Measurements from ENCODE around the gene MTF1. TPM values are rescaled to one million over a fixed set of nuclear protein-coding genes. Genes with fewer than 3 reads are reported as not detected.
"Not testable (repeated sequence)": the region's sequence is repeated elsewhere in the genome, so short reads cannot be mapped to it uniquely, and the experiment has no call there.

MTF1 gene
- polyA plus RNA-seq (2013, experiment 1 of 2): 5.5 TPM
- 5.3 TPM for polyA plus RNA-seq (2013, experiment 2 of 2)

GRCh38 chr1:37859507-37860345 is at the start of gene MTF1:
Gene MTF1, minus strand, starts transcription at chr1:37859592. Its CDS starts 1,934 bp downstream, at chr1:37857658.
- Histone ChIP-seq H4K91ac (ENCODE audit: low read length) (peak within 1 kb of the TSS; percentile 88), H3K14ac (ENCODE audit: low read length in 2 of 2) (peak within 1 kb of the TSS; percentile 9 to 96), H3K23ac (ENCODE audit: low read length in 2 of 2) (peak within 1 kb of the TSS in 1 of 2 experiments; percentile 99), H3K18ac (ENCODE audit: low read depth in 1 of 2, low read length in 2 of 2) (peak within 1 kb of the TSS; percentile 91 to 96), H2BK5ac (ENCODE audit: low read depth, low read length, poor library complexity, severe bottlenecking) (no peak within 1 kb of the TSS), H2AFZ (ENCODE audit: low read depth, low read length) (peak within 1 kb of the TSS; percentile 97), H3K27ac (ENCODE audit: low read length, poor library complexity, severe bottlenecking) (peak within 1 kb of the TSS; percentile 62), H3K9me3 (ENCODE audit: control insufficient read depth, low read length) (no peaks in the 10 kb centered on the region), H3K4ac (ENCODE audit: low read depth in 1 of 2, low read length in 2 of 2) (peak within 1 kb of the TSS; percentile 60 to 78), H3K4me2 (ENCODE audit: low read length, poor library complexity, severe bottlenecking) (peak within 1 kb of the TSS; percentile 95), H4K8ac (ENCODE audit: low read length) (peak within 1 kb of the TSS; percentile 94), H2BK12ac (ENCODE audit: low read length in 2 of 2) (no peak within 1 kb of the TSS), H3K36me3 (ENCODE audit: control insufficient read depth in 1 of 2, insufficient read depth in 2 of 2, low read depth in 1 of 2, low read length in 2 of 2) (peaks cover 35 to 56% of the 10 kb centered on the region in 2 experiments), H3K9ac (ENCODE audit: low read length) (peak within 1 kb of the TSS; percentile 100), H3K27me3 (ENCODE audit: control insufficient read depth in 1 of 2, insufficient read depth in 1 of 2, low read length in 2 of 2) (no peaks in the 10 kb centered on the region), H2AK5ac (ENCODE audit: low read length, severe bottlenecking) (peak within 1 kb of the TSS; percentile 63), H2BK15ac (ENCODE audit: low read depth, poor library complexity, severe bottlenecking) (peak within 1 kb of the TSS; percentile 77), H3K4me3 (ENCODE audit: insufficient read depth in 1 of 2, low read depth in 1 of 2, low read length in 2 of 2) (peak within 1 kb of the TSS; percentile 95 to 100), H3K4me1 (ENCODE audit: control insufficient read depth, insufficient read depth, low read depth, low read length) (peaks cover 3% of the 10 kb centered on the region), H3K79me1 (replicated peaks; ENCODE audit: low read length, poor library complexity, severe bottlenecking) (peaks cover 16% of the 10 kb centered on the region), H2BK120ac (ENCODE audit: low read depth, low read length) (no peak within 1 kb of the TSS)
- peak; percentile 98 for DNase-seq
- WGBS: under 1% methylated on average over 59 of the region's 61 CpGs

GRCh38 chr1:37908531-37908930 is 49.1 kb upstream of the MTF1 start:
- peaks cover 25% of the 10 kb centered on the region for H3K79me1 ChIP-seq (replicated peaks; ENCODE audit: low read length, poor library complexity, severe bottlenecking)
- H3K4me3 ChIP-seq (ENCODE audit: insufficient read depth in 1 of 2, low read depth in 1 of 2, low read length in 2 of 2); H3K14ac ChIP-seq (ENCODE audit: low read length in 2 of 2); H2AK5ac ChIP-seq (ENCODE audit: low read length, severe bottlenecking); H3K9ac ChIP-seq (ENCODE audit: low read length); H3K27me3 ChIP-seq (ENCODE audit: control insufficient read depth in 1 of 2, insufficient read depth in 1 of 2, low read length in 2 of 2); H3K23ac ChIP-seq (ENCODE audit: low read length in 2 of 2); H3K9me3 ChIP-seq (ENCODE audit: control insufficient read depth, low read length); H3K4ac ChIP-seq (ENCODE audit: low read depth in 1 of 2, low read length in 2 of 2); H2BK120ac ChIP-seq (ENCODE audit: low read depth, low read length); DNase-seq; H2BK5ac ChIP-seq (ENCODE audit: low read depth, low read length, poor library complexity, severe bottlenecking); H2BK15ac ChIP-seq (ENCODE audit: low read depth, poor library complexity, severe bottlenecking); H2AFZ ChIP-seq (ENCODE audit: low read depth, low read length); H4K91ac ChIP-seq (ENCODE audit: low read length); H4K8ac ChIP-seq (ENCODE audit: low read length); H3K4me2 ChIP-seq (ENCODE audit: low read length, poor library complexity, severe bottlenecking); H3K18ac ChIP-seq (ENCODE audit: low read depth in 1 of 2, low read length in 2 of 2); H2BK12ac ChIP-seq (ENCODE audit: low read length in 2 of 2); H3K27ac ChIP-seq (ENCODE audit: low read length, poor library complexity, severe bottlenecking); H3K4me1 ChIP-seq (ENCODE audit: control insufficient read depth, insufficient read depth, low read depth, low read length): not testable (repeated sequence)
- peaks cover 9 to 38% of the 10 kb centered on the region in 2 experiments for H3K36me3 ChIP-seq (ENCODE audit: control insufficient read depth in 1 of 2, insufficient read depth in 2 of 2, low read depth in 1 of 2, low read length in 2 of 2)
- WGBS: 98% methylated on average over 10 of the region's 10 CpGs

GRCh38 chr1:37907416-37908125 is 48.2 kb upstream of the MTF1 start:
- not testable (repeated sequence) for H3K27ac ChIP-seq (ENCODE audit: low read length, poor library complexity, severe bottlenecking); H2AFZ ChIP-seq (ENCODE audit: low read depth, low read length); H3K4me3 ChIP-seq (ENCODE audit: insufficient read depth in 1 of 2, low read depth in 1 of 2, low read length in 2 of 2); H2BK15ac ChIP-seq (ENCODE audit: low read depth, poor library complexity, severe bottlenecking); H3K23ac ChIP-seq (ENCODE audit: low read length in 2 of 2); H3K27me3 ChIP-seq (ENCODE audit: control insufficient read depth in 1 of 2, insufficient read depth in 1 of 2, low read length in 2 of 2); H4K8ac ChIP-seq (ENCODE audit: low read length); H3K18ac ChIP-seq (ENCODE audit: low read depth in 1 of 2, low read length in 2 of 2); H3K4ac ChIP-seq (ENCODE audit: low read depth in 1 of 2, low read length in 2 of 2); DNase-seq; H3K9ac ChIP-seq (ENCODE audit: low read length); H2BK5ac ChIP-seq (ENCODE audit: low read depth, low read length, poor library complexity, severe bottlenecking); H4K91ac ChIP-seq (ENCODE audit: low read length); H2AK5ac ChIP-seq (ENCODE audit: low read length, severe bottlenecking); H2BK12ac ChIP-seq (ENCODE audit: low read length in 2 of 2); H3K9me3 ChIP-seq (ENCODE audit: control insufficient read depth, low read length); H2BK120ac ChIP-seq (ENCODE audit: low read depth, low read length); H3K4me1 ChIP-seq (ENCODE audit: control insufficient read depth, insufficient read depth, low read depth, low read length); H3K14ac ChIP-seq (ENCODE audit: low read length in 2 of 2); H3K4me2 ChIP-seq (ENCODE audit: low read length, poor library complexity, severe bottlenecking)
- Histone ChIP-seq H3K36me3 (ENCODE audit: control insufficient read depth in 1 of 2, insufficient read depth in 2 of 2, low read depth in 1 of 2, low read length in 2 of 2) (peaks cover 9 to 38% of the 10 kb centered on the region in 2 experiments), H3K79me1 (replicated peaks; ENCODE audit: low read length, poor library complexity, severe bottlenecking) (peaks cover 24% of the 10 kb centered on the region)
- WGBS: 97% methylated on average over 6 of the region's 6 CpGs

- not testable (repeated sequence) for DNase-seq; H3K9ac ChIP-seq (ENCODE audit: low read length); H3K4ac ChIP-seq (ENCODE audit: low read depth in 1 of 2, low read length in 2 of 2); H2BK15ac ChIP-seq (ENCODE audit: low read depth, poor library complexity, severe bottlenecking); H4K8ac ChIP-seq (ENCODE audit: low read length); H3K4me3 ChIP-seq (ENCODE audit: insufficient read depth in 1 of 2, low read depth in 1 of 2, low read length in 2 of 2); H3K27me3 ChIP-seq (ENCODE audit: control insufficient read depth in 1 of 2, insufficient read depth in 1 of 2, low read length in 2 of 2); H3K14ac ChIP-seq (ENCODE audit: low read length in 2 of 2); H2AFZ ChIP-seq (ENCODE audit: low read depth, low read length); H3K4me2 ChIP-seq (ENCODE audit: low read length, poor library complexity, severe bottlenecking); H2BK12ac ChIP-seq (ENCODE audit: low read length in 2 of 2); H3K9me3 ChIP-seq (ENCODE audit: control insufficient read depth, low read length); H3K4me1 ChIP-seq (ENCODE audit: control insufficient read depth, insufficient read depth, low read depth, low read length); H2BK120ac ChIP-seq (ENCODE audit: low read depth, low read length); H3K23ac ChIP-seq (ENCODE audit: low read length in 2 of 2); H3K18ac ChIP-seq (ENCODE audit: low read depth in 1 of 2, low read length in 2 of 2); H3K27ac ChIP-seq (ENCODE audit: low read length, poor library complexity, severe bottlenecking); H4K91ac ChIP-seq (ENCODE audit: low read length); H2AK5ac ChIP-seq (ENCODE audit: low read length, severe bottlenecking); H2BK5ac ChIP-seq (ENCODE audit: low read depth, low read length, poor library complexity, severe bottlenecking)
- peaks cover 17% of the 10 kb centered on the region for H3K79me1 ChIP-seq (replicated peaks; ENCODE audit: low read length, poor library complexity, severe bottlenecking)
- H3K36me3 ChIP-seq (ENCODE audit: control insufficient read depth in 1 of 2, insufficient read depth in 2 of 2, low read depth in 1 of 2, low read length in 2 of 2): peaks cover 4 to 32% of the 10 kb centered on the region in 2 experiments
- WGBS: 100% methylated on average over 2 of the region's 3 CpGs
Measured at GRCh38 chr1:37906591-37906990, 47.2 kb upstream of the MTF1 start.
